ENCODE measurements around the gene CFAP410.

GRCh38 chr21:44375761-44376241, 36.6 kb upstream of the CFAP410 start:
- TF ChIP-seq CTCF (IDR thresholded peaks at IDR 0.05; ENCODE audit: low read depth, low read length, poor library complexity, severe bottlenecking): no peak
- no peak for TF ChIP-seq EZH2phosphoT487 (IDR thresholded peaks at IDR 0.05; ENCODE audit: borderline replicate concordance, low read length)
